HFFc6 (cell line): ENCODE data around the gene DNTT. TPM values are rescaled to one million over a fixed set of nuclear protein-coding genes. Genes with fewer than 3 reads are reported as not detected.

ENCODE experiments used
- DNase-seq: peaks from one replicate; pipeline ENCODE4 v3.0.0-alpha.2; 2018
- H3K27ac Mint-ChIP-seq: 2 replicates; pipeline ENCODE4 v1.8.0; 2020; ENCODE audit warnings: mild to moderate bottlenecking, mixed read lengths
- H3K27me3 Mint-ChIP-seq: 2 replicates; pipeline ENCODE4 v1.8.0; 2021; ENCODE audit warnings: mild to moderate bottlenecking, moderate library complexity, mixed read lengths; ENCODE audit not compliant: insufficient read depth
- H3K36me3 Mint-ChIP-seq: 2 replicates; pipeline ENCODE4 v1.8.0; 2021; ENCODE audit warnings: low read depth, mixed read lengths
- H3K4me1 Mint-ChIP-seq: 2 replicates; pipeline ENCODE4 v1.8.0; 2020; ENCODE audit warnings: low read depth, mixed read lengths
- H3K4me3 Mint-ChIP-seq: 2 replicates; pipeline ENCODE4 v1.8.0; 2020; ENCODE audit warnings: mild to moderate bottlenecking, moderate library complexity, mixed read lengths
- H3K9me3 Mint-ChIP-seq: 2 replicates; pipeline ENCODE4 v1.8.0; 2020; ENCODE audit warnings: mild to moderate bottlenecking, mixed read lengths
- total RNA-seq, 6 experiments: library from RNA; stranded (reverse); fragmentation: NEBNext Ultra II Directional; extraction: Animal tissue kit (Norgen Biotek cat#: 25700); gene quantifications; 2 replicates in 1 of 6; 3 replicates in 5 of 6; pipeline ENCODE4 v1.2.3, GENCODE V29; 2021
- TF ChIP-seq, protein P1 (sequence below): fragments of 200-600 bp; sonication (generic); IDR thresholded peaks from 2 replicates; pipeline ENCODE4 v1.5.0; 2021; ENCODE audit warnings: antibody characterized with exemption, mild to moderate bottlenecking

DNTT gene
- total RNA-seq, 6 experiments from 2014 or later: not detected

DNA sequence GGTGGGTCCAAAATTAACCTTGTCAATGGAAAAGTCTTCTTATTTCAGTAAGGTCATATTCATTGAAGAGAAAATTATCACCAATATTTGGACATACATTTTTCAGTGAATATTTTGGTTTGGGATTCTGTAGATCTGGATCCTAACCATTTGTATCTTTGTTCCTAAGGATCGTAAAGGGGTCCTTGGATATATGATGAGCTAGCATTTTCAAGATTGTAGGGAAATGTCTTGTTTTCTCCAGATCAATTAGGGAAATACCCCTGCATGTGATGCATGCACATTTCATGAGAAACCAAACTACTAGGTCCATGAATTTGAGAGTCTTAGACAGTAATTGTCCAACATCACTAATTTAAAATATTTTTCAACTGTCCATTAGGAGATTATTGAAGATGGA, 18.0 kb downstream of the DNTT start:
- TF ChIP-seq, protein P1, sequence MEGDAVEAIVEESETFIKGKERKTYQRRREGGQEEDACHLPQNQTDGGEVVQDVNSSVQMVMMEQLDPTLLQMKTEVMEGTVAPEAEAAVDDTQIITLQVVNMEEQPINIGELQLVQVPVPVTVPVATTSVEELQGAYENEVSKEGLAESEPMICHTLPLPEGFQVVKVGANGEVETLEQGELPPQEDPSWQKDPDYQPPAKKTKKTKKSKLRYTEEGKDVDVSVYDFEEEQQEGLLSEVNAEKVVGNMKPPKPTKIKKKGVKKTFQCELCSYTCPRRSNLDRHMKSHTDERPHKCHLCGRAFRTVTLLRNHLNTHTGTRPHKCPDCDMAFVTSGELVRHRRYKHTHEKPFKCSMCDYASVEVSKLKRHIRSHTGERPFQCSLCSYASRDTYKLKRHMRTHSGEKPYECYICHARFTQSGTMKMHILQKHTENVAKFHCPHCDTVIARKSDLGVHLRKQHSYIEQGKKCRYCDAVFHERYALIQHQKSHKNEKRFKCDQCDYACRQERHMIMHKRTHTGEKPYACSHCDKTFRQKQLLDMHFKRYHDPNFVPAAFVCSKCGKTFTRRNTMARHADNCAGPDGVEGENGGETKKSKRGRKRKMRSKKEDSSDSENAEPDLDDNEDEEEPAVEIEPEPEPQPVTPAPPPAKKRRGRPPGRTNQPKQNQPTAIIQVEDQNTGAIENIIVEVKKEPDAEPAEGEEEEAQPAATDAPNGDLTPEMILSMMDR: no peak
- Mint-ChIP-seq H3K4me3 (no peak overlapping the region), H3K27me3 (peaks cover 4% of the 10 kb centered on the region; the same call in 1 of the 2 replicates), H3K4me1 (no peaks in the 10 kb centered on the region), H3K27ac (no peak overlapping the region), H3K9me3 (no peaks in the 10 kb centered on the region), H3K36me3 (no peaks in the 10 kb centered on the region)
- DNase-seq: no peak

GRCh38 chr10:96324447-96324846, 20.2 kb downstream of the DNTT start:
- DNase-seq: no peak
- Mint-ChIP-seq H3K27ac (no peak overlapping the region), H3K4me1 (no peaks in the 10 kb centered on the region), H3K36me3 (no peaks in the 10 kb centered on the region), H3K9me3 (no peaks in the 10 kb centered on the region), H3K27me3 (peaks cover 7% of the 10 kb centered on the region), H3K4me3 (no peak overlapping the region)
- TF ChIP-seq, protein P1: no peak

GRCh38 chr10:96325719-96326373, 21.6 kb downstream of the DNTT start:
- Mint-ChIP-seq H3K36me3 (no peaks in the 10 kb centered on the region), H3K27me3 (peaks cover 11% of the 10 kb centered on the region), H3K4me1 (no peaks in the 10 kb centered on the region), H3K9me3 (no peaks in the 10 kb centered on the region), H3K4me3 (no peak overlapping the region), H3K27ac (no peak overlapping the region)
- DNase-seq: no peak
- TF ChIP-seq, protein P1: no peak

DNA sequence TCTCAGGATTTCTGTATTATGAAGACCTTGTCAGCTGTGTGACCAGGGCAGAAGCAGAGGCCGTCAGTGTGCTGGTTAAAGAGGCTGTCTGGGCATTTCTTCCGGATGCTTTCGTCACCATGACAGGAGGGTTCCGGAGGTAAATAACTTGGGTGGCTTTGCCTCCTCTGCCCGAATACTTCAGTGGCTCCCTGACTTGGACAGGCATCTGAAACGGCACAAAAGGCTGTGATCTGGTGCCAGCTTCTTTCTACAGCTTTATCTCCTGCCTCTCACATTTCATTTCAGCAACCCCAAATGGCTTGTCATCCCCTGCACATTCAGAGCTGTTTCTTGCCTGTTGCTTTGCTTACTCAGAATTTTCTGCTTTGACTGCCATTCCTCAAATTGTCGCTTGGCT, 23.2 kb downstream of the DNTT start:
- no peak overlapping the region for H3K4me3 Mint-ChIP-seq
- peaks cover 15% of the 10 kb centered on the region for H3K27me3 Mint-ChIP-seq
- TF ChIP-seq, protein P1: no peak
- H3K36me3 Mint-ChIP-seq: no peaks in the 10 kb centered on the region
- H3K9me3 Mint-ChIP-seq: no peaks in the 10 kb centered on the region
- H3K27ac Mint-ChIP-seq: no peak overlapping the region
- no peaks in the 10 kb centered on the region for H3K4me1 Mint-ChIP-seq
- no peak for DNase-seq

DNA sequence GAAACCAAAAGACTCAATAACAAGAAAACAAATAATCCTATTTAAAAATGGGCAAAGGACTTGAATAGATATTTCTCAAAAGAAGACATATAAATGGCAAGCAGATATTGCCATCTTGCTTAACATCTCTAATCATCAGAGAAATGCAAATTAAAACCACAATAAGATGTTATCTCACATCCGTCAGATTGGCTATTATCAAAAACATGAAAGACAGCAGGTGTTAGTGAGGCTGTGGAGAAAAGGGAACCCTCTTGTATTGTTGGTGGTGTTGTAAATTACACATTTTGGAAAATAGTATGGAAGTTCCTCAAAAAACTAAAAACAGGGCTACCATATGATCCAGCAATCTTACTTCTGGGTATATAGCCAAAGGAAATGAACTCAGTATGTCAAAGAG, 28.9 kb downstream of the DNTT start:
- Mint-ChIP-seq H3K27me3 (peaks cover 10% of the 10 kb centered on the region), H3K4me3 (no peak overlapping the region), H3K4me1 (no peaks in the 10 kb centered on the region), H3K9me3 (no peaks in the 10 kb centered on the region), H3K27ac (no peak overlapping the region), H3K36me3 (no peaks in the 10 kb centered on the region)
- no peak for DNase-seq
- TF ChIP-seq, protein P1: no peak
